ENCODE data around the gene NTPCR.

DNA sequence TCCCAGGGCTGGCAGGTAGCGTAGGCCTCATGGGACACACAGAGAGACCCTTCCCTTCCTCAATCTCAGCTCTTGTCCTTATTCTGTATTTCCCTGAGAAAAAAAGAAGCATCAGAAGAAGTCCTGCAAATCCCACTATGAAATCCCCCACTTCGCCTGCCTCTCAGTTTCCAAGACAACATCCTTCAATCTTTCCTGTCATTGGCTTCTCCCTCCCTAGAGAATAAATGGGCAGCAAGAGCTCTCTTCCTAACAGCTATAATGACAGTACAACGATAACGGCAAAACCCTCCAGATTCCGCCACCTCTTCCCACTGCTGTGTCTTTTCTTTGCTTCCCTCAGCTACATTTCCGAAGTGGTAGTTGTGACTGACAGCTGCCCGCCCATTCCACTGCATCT, 41.6 kb upstream of the NTPCR start:
- TF ChIP-seq, protein P1, sequence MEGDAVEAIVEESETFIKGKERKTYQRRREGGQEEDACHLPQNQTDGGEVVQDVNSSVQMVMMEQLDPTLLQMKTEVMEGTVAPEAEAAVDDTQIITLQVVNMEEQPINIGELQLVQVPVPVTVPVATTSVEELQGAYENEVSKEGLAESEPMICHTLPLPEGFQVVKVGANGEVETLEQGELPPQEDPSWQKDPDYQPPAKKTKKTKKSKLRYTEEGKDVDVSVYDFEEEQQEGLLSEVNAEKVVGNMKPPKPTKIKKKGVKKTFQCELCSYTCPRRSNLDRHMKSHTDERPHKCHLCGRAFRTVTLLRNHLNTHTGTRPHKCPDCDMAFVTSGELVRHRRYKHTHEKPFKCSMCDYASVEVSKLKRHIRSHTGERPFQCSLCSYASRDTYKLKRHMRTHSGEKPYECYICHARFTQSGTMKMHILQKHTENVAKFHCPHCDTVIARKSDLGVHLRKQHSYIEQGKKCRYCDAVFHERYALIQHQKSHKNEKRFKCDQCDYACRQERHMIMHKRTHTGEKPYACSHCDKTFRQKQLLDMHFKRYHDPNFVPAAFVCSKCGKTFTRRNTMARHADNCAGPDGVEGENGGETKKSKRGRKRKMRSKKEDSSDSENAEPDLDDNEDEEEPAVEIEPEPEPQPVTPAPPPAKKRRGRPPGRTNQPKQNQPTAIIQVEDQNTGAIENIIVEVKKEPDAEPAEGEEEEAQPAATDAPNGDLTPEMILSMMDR (IDR thresholded peaks at IDR 0.05): no peak
- TF ChIP-seq POLR2A (IDR thresholded peaks at IDR 0.05): no peak

Measured in prostate gland (tissue), 2 donors.